ENCODE results near the gene SEC62. TPM values are rescaled to one million over a fixed set of nuclear protein-coding genes. Genes with fewer than 3 reads are reported as not detected.

SEC62 gene, protein sequence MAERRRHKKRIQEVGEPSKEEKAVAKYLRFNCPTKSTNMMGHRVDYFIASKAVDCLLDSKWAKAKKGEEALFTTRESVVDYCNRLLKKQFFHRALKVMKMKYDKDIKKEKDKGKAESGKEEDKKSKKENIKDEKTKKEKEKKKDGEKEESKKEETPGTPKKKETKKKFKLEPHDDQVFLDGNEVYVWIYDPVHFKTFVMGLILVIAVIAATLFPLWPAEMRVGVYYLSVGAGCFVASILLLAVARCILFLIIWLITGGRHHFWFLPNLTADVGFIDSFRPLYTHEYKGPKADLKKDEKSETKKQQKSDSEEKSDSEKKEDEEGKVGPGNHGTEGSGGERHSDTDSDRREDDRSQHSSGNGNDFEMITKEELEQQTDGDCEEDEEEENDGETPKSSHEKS
- total RNA-seq: 18.8 and 21.5 TPM in 2 replicates

DNA sequence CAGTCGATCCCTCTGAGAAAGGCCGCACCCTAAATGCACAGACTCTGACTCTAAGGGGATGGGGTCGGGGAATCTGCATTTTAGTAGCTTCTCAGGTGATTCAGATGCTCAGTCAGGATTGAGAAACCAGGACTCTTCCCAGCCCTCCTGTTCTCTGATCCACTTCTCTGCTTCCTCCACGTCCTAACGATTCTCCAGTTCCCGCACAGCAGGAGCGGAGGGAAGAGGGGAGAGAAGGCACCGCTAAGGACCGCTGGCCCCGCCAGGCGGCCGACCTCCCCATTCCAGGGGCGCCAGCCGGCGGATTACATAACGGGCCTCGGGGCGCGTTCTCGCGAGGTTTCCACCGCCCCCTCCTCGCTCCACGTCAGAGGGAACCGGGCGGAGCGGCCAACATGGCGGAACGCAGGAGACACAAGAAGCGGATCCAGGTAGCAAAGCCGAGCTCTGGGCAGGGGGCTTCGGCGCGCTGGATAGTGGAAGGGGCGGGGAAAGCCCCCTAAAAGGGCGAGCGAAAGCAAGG, at the start of gene SEC62:
TSS of gene SEC62 (plus strand) at position 380 of the 523 bp plus-strand sequence. CDS start at position 396, 16 bp downstream.

DNA sequence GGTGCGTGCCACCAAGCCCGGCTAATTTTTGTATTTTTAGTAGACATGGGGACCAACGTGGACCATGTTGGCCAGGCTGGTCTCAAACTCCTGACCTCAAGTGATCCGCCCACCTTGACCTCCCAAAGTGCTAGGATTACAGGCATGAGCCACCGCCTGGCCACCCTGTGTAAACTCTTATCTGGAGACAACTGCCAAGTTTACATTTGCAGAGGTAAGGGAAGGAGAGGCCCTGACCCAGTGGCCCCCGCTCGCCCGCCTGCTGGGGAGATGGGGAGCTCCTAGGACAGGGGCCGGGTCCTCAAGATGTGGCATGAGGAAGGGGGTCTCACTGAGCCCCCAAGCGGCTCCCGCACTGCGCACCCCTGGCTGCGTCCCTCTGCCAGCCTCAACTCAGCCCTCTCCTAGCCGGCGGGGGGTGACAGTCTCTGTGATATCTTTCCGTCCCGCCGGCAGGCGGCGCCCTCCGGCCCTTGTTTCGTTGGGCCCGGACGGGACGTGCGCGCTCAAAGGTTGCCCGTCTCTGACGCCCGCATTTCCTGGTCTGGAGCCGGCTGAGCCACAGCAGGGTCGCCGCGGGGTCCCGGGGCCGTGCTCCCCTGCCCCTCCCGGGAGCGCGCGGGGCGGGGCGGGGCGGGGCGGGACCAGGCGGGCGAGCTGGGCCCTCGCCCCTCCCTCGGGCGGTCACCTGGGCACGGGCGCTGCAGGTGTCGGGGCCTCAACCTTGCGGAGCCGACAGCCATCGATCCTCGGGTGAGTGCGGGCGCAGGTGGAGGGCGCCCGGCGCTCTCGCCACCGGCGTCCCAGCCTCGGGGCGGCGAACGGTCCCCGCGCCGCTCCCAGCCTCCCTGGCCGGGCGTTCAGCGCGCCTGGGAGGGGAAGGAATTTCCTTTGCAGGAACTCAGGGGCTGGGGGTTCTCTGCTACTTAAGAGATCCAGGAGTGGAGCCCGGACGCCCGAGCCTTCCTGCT, 71.1 kb downstream of the SEC62 start, which contains the start of gene GPR160:
TSS of gene GPR160 (plus strand) at position 533 of the 971 bp plus-strand sequence. CDS start 45,978 bp downstream, outside the sequence.

Other genes starting within 250 kb of the SEC62 start
- 199 and 253 TPM in 2 replicates for gene TERC, start 201.7 kb upstream of the SEC62 start, total RNA-seq
- gene ACTRT3, start 197.2 kb upstream of the SEC62 start, total RNA-seq: 1.7 and 1.9 TPM in 2 replicates
- 9.3 and 11.1 TPM in 2 replicates for gene MYNN, start 193.4 kb upstream of the SEC62 start, total RNA-seq
- not detected in 2 replicates for gene LRRIQ4, start 153.9 kb upstream of the SEC62 start, total RNA-seq
- 0.51 and 0.85 TPM in 2 replicates for gene LRRC34, start 153.9 kb upstream of the SEC62 start, total RNA-seq
- not detected in 2 replicates for gene LRRC31, start 96.9 kb upstream of the SEC62 start, total RNA-seq
- not detected in 2 replicates for gene SAMD7, start 55.2 kb upstream of the SEC62 start, total RNA-seq
- gene GPR160, start 71.2 kb downstream of the SEC62 start, total RNA-seq: 1.1 TPM in 2 replicates
- gene PHC3, start 214.9 kb downstream of the SEC62 start, total RNA-seq: 11.6 and 17.1 TPM in 2 replicates